Fibroblast of the conjunctiva (primary cell): Measurements from ENCODE around the gene CLECL1.
"Not testable (repeated sequence)": the region's sequence is repeated elsewhere in the genome, so short reads cannot be mapped to it uniquely, and the experiment has no call there.

Source experiments
- DNase-seq: peaks from one replicate; pipeline ENCODE4 v3.0.0-alpha.2; 2010; ENCODE audit warnings: low read depth

CLECL1 gene

GRCh38 chr12:9694241-9694640, 38.7 kb downstream of the CLECL1 start:
- no peak for DNase-seq

DNA sequence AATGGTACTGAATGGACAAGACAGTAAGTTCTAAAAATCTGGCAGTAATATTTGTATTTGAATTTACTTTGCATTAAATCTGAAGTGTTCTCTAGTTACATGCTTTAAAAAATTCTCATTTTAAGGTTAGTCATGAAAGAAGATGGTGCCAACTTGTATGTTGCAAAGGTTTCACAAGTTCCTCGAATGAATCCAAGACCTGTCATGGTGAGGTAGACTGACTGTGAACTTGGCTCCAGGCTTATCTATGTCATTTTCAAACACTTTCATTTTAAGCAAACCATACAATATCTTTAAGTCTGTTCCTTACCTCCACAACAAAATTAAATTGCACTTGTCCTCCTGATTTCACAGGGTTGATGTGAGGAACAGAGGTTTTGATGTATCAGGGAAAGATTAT, 40.0 kb downstream of the CLECL1 start:
- no peak for DNase-seq

GRCh38 chr12:9687228-9687627, 45.7 kb downstream of the CLECL1 start:
- DNase-seq, result no peak

DNA sequence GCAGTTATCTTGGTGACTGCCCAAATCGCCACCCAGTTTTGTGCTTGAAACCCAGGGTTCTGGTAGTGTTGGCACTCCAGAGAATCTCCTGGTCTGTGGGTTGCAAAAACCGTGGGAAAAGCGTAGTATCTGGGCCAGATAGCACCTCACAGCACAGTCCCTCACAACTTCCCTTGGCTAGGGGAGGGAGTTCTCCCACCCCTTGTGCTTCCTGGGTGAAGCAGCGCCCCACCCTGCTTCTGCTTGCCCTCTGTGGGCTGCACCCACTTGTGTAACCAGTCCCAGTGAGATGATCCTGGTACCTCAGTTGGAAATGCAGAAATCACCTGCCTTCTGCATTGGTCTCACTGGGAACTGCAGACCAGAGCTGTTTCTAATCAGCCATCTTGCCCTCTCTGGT, 47.0 kb downstream of the CLECL1 start:
- no peak for DNase-seq

- DNase-seq, result not testable (repeated sequence)
These were observed 47.5 kb downstream of the CLECL1 start for GRCh38 chr12:9685366-9685765.

- DNase-seq, result not testable (repeated sequence)
These were observed 49.9 kb downstream of the CLECL1 start for GRCh38 chr12:9682949-9683348.

DNA sequence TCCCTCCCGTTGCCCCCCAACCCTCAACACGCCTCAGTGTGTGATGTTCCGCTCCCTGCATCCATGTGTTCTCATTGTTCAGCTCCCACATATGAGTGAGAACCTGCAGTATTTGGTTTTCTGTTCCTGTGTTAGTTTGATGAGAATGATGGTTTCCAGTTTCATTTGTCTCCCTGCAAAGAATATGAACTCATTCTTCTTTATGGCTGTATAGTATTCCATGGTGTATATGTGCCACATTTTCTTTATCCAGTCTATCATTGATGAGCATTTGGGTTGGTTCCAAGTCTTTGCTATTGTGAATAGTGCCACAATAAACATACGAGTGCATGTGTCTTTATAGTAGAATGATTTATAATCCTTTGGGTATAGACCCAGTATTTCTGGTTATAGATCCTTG, 50.4 kb downstream of the CLECL1 start:
- not testable (repeated sequence) for DNase-seq

DNA sequence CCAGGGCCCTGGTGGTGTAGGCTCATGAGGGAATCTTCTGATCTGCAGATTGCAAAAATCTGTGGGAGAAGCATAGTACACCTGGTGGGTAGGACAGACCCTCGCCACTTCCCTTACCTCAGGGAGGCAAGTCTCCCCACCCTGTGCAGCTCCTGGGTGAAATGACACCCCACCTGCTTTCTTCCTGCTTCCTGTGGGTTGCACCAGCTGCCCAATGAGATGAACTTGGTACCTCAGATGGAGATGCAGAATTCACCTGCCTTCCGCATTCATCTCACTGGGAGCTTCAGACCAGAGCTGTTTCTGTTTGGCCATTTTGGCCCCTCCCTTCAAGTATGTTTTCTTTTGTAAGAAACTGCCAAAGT, 58.7 kb downstream of the CLECL1 start:
- no peak for DNase-seq

DNA sequence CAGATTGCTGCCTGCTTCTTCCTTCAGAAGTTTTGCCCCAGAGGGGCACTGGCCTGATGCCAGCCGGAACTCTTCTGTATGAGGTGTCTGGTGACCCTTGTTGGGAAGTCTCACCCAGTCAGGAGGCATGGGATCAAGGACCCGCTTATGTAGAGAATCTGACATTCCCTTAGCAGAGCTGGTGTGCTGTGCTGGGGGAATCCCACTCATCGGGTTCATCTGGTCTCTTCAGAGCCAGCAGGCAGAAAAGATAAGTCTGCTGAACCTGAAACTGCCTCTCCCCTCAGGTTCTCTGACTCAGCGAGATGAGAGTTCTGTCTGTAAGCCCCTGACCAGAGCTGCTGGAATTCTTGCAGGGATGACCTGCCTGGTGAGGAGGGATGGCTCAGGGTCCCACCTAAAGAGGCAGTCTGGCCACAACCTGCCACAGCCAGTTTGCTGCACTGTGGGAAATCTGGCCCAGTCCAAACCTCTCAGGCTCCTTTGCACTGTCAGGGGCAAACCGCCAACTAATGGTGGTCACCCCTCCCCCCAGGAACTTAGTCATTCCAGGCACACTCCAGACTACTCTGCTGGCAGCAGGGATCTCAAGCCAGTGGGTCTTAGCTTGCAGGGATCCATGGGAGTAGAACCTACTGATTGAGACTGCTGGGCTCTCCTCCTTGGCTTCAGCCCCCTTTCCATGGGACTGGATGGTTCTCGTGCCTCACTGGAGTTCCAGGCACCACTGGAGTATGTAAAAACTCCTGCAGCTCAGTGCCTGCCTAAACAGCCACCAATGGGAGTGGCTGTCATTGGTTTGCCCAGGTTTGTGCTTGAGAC, 59.3 kb downstream of the CLECL1 start:
- DNase-seq, result peak; percentile 75
